IPS-18c (cell line): Measurements from ENCODE around the gene SRD5A1.

ENCODE experiments used
- H3K4me3 ChIP-seq: 2 replicates; pipeline ENCODE4 v1.7.0; 2013; ENCODE audit warnings: low read depth, mild to moderate bottlenecking, low read length, moderate library complexity; ENCODE audit not compliant: insufficient read depth
- H3K9me3 ChIP-seq: one replicate; pipeline ENCODE4 v1.6.1; 2013; ENCODE audit warnings: mild to moderate bottlenecking, low read length, moderate library complexity; ENCODE audit not compliant: control insufficient read depth, insufficient read depth

SRD5A1 gene, protein sequence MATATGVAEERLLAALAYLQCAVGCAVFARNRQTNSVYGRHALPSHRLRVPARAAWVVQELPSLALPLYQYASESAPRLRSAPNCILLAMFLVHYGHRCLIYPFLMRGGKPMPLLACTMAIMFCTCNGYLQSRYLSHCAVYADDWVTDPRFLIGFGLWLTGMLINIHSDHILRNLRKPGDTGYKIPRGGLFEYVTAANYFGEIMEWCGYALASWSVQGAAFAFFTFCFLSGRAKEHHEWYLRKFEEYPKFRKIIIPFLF

DNA sequence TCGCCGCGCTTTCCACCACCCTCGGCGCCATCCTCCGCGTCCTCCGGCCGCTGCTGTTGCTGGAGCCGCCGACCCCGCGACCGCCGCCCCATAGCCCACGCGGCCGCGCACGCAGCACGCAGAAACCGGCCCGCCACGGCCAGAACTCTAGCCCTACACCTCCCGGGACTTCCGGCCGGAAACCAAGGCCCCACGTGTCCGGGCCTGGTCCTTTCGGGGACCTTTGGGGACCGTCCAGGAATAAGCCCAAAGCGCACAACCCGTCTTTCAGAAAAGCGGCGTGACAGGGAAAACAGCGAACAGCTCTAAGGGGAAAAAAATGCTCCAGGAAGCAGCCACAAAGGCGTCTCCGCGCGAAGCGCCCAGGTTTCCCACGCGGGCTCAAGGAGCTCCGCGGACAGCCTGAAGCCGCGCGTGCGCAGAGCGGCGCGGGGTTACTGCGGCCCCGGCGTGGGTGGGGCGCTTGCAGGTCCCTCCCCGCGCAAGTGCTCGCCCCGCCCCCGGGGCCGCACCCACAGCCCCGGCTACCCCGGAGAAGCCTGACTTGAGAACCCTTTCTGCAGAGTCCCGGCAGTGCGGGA is at the start of gene SRD5A1, which contains the start of gene NSUN2:
Gene SRD5A1, plus strand, starts transcription at position 553 of the 581 bp plus-strand sequence. CDS start 137 bp downstream, outside the sequence.
Gene NSUN2, minus strand, starts transcription at position 157 of the 581 bp plus-strand sequence. Its CDS starts 65 bp downstream, at position 92.
- H3K4me3 ChIP-seq: peak within 1 kb of the TSS; percentile 65

DNA sequence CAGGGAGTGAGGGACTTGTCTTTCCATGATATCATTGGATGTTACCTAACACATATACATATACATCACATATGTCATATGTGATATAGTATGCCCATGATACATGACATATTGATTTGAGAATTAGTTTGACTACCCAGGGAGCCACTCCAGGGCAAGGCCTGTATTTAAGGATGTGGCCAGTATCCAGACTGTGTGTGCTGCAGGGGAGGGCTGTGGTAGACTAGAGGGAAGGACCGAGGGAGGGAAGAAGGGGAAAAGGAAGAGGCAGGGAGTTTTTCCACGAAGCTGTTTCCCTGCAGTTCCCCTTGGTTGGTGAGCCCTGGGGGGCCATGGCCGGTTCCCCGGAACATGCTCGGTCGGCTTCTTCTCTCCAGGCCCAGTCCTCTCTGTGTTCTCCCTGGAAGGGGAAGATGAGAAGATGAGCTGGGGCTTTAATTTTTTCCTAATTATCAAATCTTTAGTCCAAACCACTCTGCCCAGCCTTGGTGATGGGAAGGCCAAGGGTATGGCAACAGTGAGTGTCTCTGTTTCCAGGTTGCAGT is 49.1 kb upstream of the SRD5A1 start:
- Histone ChIP-seq H3K4me3 (no peak overlapping the region), H3K9me3 (no peaks in the 10 kb centered on the region)

More for the DNA sequence above, at the start of gene SRD5A1, which contains the start of gene NSUN2:
- no peaks in the 10 kb centered on the region for H3K9me3 ChIP-seq

DNA sequence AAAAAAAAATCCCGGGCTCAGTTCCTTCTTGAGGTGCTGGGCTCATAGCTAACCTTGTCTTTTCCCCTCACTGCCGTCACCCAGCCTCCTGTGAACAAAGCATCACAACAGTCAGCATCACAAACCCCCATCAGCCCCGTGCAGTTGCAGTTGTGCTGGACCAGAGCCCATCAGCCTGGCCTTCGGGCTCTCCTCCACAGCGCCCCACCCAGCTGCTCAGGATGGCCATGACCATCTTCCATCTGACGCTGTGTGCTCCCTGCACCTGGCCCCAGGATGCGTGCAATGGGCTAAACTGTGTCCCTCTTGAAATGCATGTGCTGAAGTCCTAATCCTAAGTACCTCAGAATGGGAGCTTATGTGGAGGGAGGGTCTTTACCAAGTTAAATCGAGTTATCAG is 48.5 kb upstream of the SRD5A1 start:
- no peaks in the 10 kb centered on the region for H3K9me3 ChIP-seq
- no peak overlapping the region for H3K4me3 ChIP-seq

DNA sequence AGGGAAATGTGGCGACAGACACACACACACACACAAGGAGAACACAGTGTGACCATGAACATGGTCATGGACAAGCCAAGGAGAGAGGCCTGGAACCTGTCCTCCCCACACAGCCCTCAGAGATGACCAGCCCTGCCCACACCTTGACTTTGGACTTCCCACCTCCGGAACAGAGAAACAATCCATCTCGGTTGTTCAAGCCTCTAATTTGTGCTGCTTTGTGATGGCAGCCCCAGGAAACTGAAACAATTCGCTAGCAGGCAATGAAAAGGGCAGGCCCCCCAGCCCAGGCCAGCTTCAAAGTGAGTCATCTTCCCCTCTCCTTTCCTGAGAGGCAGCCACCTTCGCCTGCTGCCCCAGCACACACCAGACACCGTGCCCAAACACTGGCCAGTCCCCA is 48.1 kb upstream of the SRD5A1 start:
- Histone ChIP-seq H3K9me3 (no peaks in the 10 kb centered on the region), H3K4me3 (no peak overlapping the region)

DNA sequence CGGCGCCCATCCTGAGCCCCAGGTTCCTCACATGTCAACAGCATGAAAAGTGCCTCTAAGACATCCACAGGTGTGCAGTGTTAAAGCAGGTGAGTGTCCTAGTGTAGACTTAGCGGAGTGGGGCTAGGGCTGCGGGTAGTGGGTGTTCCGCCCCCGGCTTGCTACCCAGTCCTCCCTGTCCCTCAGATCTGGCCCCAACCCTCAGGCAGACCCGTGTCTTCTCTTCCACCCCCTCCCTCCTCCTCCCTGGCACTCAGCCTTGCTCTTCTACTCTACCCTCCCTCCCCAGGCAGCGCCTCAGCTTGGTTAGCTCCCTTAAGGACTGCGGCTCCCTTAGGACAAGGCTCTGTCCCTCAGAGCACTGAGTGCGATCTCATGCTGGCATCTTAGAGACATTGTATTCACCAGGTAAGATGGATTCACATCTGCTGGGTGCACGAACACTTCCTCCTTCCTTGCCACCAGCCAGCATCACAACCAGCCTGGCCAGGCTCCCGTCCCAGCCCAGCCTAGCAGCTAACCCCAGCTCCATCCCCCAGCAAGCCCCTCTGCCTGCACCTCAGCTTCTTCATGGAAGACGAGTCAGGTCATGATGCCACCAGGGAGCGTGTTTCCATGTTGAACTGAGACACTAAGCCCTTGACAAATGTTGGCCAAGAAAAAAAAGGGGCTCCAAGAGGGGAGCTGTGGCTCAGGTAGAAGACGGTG is 47.1 kb upstream of the SRD5A1 start:
- no peak overlapping the region for H3K4me3 ChIP-seq
- H3K9me3 ChIP-seq: no peaks in the 10 kb centered on the region

DNA sequence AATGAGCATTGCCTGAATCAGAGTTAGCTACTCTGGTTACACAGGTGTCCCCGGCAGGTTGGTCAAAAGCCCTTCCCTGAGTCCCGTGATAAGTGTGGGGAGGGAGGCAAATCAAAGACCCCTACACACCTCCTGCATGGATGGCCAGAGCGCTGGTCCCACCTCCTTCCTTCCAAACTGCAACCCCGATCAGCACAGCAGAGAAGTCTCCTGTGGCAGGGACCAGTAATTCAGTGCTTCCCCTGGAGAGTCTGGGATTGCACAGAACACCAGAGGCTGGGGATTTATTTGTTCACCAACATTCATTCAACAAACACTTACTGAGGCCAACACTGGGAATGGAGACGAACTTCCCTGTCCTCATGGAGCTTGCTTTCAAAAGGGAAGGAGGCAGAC is 46.6 kb upstream of the SRD5A1 start:
- Histone ChIP-seq H3K4me3 (no peak overlapping the region), H3K9me3 (no peaks in the 10 kb centered on the region)

DNA sequence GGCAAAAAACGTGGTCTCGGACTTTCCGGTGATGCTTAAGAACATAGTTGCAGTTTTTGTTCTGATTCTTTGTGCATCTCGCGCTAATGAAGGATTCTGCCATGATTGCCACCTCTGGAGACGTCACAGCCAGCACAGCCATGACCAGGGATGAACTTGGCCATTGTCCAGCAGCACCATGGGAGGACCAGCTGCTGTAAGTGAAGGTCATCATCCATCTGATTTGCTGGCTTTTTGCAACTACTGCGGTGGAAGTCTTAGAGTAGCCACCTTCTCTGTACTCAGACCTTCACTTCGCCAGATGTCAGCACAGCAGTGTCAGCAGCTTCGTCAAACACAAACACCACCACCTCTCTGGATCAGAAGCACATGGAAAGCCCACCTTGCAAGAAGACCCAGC is 46.1 kb upstream of the SRD5A1 start:
- Histone ChIP-seq H3K4me3 (no peak overlapping the region), H3K9me3 (no peaks in the 10 kb centered on the region)

DNA sequence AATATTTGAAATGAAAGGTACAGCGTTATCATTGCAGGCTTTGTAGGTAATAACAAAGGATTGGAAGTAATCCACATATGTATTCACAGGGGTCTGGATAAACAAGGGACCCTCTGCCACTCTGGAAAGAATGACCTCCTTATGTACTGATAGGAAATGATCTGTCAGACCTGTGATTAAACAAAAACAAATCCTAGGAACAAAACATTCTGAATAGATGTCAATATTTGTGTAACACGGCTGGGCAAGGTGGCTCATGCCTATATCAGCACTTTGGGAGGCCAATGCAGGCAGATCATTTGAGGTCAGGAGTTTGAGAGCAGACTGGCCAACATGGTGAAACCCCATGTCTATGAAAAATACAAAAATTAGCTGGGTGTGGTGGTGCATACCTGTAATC is 42.7 kb upstream of the SRD5A1 start:
- H3K9me3 ChIP-seq: no peaks in the 10 kb centered on the region
- H3K4me3 ChIP-seq: no peak overlapping the region

DNA sequence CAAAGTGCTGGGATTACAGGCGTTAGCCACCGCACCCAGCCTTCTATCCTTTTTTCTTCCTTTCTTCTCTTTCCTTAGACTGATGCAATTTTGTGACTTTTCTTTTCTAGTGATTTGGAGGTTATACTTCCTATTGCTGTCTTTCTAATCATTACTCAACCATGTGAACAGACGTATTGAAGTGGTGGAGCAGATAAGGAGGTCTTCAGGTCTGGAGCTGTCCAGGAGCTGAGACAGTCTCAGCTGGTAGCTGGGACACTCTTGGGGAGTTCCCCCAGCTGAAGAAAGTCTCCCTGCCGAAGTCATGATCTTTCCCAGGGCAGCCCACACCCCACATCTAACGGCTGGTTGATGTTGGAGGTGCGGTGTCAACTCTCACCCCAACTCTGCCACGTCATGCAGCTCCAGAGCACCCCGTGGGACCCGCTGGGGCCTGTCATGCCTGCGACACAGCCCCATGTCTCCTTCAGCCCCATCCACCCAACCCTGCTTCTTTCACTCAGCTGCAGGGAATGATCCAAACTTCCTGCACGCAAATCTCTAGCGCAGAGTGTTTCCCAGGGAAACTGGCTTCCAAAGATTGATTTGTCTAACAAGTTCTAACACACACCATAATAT is 41.5 kb upstream of the SRD5A1 start:
- Histone ChIP-seq H3K4me3 (no peak overlapping the region), H3K9me3 (no peaks in the 10 kb centered on the region)

DNA sequence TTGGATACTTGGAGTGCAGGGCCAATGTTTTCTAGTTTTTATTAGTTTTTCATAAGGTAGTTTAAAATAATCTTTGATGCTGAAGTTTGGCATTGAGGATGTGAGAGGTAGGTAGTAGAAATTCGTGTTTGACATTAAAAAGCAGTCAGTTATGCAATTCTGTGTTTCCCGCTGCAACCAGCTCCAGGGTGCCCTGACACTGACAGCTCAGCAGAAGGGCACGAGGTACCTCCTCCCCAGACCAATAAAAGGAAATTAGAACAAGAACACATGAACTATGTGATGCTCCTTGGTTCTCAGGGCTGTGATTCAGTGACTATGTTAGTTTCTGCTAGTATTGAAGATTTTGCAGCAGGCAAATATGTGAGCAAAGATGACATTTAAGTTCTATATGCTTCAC is 40.6 kb upstream of the SRD5A1 start:
- H3K4me3 ChIP-seq: no peak overlapping the region
- no peaks in the 10 kb centered on the region for H3K9me3 ChIP-seq

DNA sequence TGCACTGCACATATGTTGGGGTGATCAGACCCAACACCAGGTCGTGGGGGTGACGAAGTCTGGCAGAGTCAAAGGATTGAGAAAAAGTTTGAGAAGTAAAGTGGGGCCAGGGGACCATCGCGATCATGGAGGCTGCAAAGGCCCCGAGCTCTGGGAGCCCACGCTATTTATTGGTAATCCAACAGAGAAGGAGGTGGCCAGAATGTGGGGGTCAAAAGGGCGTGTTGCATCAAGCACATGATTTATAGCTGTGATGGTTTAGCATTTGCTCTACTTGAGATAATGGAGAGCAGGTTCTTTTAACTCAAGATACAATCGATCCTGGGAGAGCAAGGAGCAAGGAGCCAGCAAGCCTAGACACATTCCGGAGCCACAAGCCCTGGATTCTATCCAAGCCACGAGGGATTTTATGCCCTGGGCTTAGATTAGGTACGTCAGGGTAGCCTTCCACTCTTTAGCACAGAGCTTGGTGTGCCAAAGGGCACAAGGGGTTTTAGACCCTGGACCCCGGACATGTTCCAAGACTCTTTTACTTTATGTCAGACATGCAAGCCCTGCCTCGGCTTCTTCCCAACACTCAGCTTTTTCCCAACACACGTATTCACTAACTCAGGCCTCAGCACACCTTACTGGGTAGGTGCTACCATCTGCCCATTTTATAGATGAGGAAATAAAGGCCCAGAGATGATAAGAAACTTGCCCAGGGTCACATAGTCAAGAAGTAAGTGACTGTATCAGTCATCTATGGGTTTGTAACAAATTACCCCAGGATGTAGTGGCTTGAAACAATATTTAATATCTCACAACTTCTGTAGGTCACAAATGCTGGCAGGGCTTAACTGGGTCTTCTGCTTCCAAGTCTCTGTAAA is 39.9 kb upstream of the SRD5A1 start:
- H3K9me3 ChIP-seq: no peaks in the 10 kb centered on the region
- no peak overlapping the region for H3K4me3 ChIP-seq

DNA sequence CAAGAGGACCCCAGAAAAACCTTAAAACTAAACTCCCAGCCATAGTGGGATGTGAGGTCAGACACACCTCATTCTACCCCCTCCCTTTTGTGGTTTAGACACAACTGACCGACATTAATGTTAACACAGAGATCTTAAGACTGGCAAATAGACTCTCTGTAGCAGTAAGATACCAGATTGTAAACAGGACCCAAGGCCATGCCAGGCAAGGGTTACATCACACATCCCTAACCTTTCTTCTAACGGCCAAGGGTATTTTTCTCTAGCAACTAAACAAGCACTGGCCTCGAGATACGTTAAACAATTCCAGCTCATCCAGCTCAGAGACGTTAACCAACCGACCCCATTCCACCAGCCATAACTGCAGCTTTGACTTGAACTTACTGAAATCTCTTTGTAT is 39.2 kb upstream of the SRD5A1 start:
- Histone ChIP-seq H3K4me3 (no peak overlapping the region), H3K9me3 (no peaks in the 10 kb centered on the region)

DNA sequence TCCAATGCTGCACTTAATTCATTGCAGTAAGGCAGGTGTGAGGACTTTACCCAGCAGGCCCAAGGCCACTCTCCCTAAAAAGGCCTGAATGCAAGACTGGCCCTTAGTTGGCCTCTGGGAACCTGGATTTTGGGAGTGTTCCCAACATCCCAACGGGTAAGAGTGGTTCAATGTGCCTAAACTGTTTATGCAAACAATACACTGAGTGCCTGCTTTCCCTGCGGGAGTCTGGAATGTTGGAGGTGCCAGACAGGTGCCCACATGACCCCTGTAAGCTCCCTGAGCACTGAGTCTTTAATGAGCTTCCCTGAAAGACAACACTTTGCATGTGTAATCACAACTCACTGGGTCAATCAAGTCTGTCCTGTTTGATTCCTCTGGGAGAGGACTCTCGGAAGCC is 37.8 kb upstream of the SRD5A1 start:
- H3K4me3 ChIP-seq: no peak overlapping the region
- no peaks in the 10 kb centered on the region for H3K9me3 ChIP-seq

DNA sequence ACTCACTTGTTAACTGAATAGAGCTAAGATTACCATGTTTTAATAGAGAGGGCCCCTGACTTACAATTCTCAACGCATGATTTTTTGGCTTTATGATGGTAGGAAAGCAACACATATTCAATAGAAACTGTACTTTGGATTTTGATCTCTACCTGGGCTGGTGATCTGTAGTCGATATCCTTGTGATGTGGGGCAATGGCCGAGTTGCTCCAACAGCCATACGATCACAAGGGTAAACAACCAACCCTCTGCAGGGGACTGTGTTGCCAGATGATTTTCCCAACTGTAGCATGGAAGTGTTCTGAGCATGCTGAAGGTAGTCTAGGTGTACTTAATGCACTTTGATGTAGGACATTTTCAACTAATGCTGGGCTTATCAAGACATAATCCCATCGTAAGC is 36.9 kb upstream of the SRD5A1 start:
- no peak overlapping the region for H3K4me3 ChIP-seq
- no peaks in the 10 kb centered on the region for H3K9me3 ChIP-seq

DNA sequence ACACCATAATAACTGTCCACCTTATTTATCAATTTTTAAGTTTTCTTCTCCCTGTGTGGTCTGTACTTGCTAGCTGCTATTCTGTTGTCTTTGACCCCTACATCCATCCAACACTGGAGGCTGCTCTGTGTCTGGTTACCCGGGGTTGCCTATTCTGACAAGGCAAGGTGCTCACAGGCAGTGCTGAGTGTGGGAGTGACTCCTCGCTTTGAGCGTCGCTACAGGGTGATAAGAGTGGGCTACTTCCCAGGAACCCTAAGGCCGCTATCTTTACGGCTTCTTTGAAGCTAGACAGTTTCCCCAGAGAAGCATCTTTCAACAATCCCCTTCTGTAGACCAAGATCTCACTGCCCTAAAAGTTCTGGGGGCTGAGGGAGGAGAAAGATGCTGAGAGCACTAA is 35.7 kb upstream of the SRD5A1 start:
- no peaks in the 10 kb centered on the region for H3K9me3 ChIP-seq

DNA sequence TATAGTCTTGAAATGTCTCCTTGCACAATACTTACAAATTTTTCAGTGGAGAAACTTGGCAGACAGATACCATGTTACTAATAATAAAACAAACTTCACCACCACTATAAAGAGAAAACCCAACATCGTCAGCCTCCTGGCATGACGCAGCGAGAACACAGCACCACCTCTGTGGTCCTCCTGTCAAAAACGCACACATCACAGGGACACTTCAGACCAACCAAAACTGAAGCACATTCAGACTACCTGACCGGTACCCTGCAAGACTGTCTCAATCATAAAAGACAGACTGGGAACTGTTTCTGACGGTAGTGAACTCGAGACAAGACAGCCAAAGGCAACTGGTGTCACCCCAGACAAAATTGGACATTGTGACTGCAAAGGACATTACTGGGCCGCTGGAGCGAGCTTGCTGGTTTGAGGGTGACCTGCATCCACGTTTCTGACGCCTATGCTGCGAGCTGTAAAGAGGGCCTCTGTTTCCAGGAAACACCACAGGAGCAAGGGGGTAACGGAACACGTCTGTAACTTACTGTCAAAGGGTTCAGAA is 34.8 kb upstream of the SRD5A1 start:
- no peak overlapping the region for H3K4me3 ChIP-seq
- H3K9me3 ChIP-seq: no peaks in the 10 kb centered on the region

More for the DNA sequence above, 35.7 kb upstream of the SRD5A1 start:
- no peak overlapping the region for H3K4me3 ChIP-seq
